DND-41 (cell line): ENCODE data around the gene RAB7B.

Source experiments
- EZH2 ChIP-seq: IDR thresholded peaks from 3 replicates; pipeline ENCODE4 v1.6.1; 2012; ENCODE audit warnings: borderline replicate concordance, low read depth, mild to moderate bottlenecking, moderate library complexity, low read length, inconsistent platforms; ENCODE audit not compliant: severe bottlenecking
- TF ChIP-seq, protein P1 (sequence below): IDR thresholded peaks from 2 replicates; pipeline ENCODE4 v1.5.1; 2012; ENCODE audit warnings: borderline replicate concordance, low read length, moderate library complexity, mild to moderate bottlenecking; ENCODE audit not compliant: poor library complexity, severe bottlenecking; ENCODE audit errors: extremely low read depth

DNA sequence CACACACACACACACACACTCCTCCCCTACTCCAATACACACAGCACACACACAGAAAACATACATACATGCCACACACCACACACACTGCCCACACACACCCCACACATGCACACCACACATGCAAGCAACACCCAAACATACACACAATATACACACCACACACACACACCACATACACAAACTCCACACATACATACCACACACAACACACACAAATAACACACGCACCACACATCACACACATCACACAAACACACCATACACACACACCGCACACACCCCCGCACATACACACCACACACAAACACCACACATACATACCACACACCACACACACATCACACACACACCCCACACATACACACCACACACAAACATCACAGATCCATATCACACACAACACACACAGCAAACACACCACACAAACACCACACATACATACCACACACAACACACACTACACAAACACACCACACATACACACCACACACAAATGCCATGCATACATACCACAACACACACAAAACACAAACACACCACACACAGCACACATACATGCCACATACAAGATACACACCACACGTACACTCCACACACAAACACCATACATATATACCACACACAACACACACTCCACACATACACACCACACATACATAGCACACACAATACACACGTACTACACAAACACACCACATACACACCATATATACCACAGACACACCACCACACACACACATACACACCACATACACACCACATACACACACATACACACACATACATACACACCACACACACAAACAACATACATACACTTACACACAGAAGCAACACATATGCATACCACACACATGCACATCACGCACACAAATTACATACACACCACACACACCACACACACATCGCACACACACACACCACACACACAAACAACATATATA lies 932 bp upstream of the RAB7B start:
- TF ChIP-seq, protein P1, sequence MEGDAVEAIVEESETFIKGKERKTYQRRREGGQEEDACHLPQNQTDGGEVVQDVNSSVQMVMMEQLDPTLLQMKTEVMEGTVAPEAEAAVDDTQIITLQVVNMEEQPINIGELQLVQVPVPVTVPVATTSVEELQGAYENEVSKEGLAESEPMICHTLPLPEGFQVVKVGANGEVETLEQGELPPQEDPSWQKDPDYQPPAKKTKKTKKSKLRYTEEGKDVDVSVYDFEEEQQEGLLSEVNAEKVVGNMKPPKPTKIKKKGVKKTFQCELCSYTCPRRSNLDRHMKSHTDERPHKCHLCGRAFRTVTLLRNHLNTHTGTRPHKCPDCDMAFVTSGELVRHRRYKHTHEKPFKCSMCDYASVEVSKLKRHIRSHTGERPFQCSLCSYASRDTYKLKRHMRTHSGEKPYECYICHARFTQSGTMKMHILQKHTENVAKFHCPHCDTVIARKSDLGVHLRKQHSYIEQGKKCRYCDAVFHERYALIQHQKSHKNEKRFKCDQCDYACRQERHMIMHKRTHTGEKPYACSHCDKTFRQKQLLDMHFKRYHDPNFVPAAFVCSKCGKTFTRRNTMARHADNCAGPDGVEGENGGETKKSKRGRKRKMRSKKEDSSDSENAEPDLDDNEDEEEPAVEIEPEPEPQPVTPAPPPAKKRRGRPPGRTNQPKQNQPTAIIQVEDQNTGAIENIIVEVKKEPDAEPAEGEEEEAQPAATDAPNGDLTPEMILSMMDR, result no peak
- TF ChIP-seq EZH2, result no peak
